Measurements from ENCODE around the gene B3GAT3.
"Not testable (repeated sequence)": the region's sequence is repeated elsewhere in the genome, so short reads cannot be mapped to it uniquely, and the experiment has no call there.

B3GAT3 gene

DNA sequence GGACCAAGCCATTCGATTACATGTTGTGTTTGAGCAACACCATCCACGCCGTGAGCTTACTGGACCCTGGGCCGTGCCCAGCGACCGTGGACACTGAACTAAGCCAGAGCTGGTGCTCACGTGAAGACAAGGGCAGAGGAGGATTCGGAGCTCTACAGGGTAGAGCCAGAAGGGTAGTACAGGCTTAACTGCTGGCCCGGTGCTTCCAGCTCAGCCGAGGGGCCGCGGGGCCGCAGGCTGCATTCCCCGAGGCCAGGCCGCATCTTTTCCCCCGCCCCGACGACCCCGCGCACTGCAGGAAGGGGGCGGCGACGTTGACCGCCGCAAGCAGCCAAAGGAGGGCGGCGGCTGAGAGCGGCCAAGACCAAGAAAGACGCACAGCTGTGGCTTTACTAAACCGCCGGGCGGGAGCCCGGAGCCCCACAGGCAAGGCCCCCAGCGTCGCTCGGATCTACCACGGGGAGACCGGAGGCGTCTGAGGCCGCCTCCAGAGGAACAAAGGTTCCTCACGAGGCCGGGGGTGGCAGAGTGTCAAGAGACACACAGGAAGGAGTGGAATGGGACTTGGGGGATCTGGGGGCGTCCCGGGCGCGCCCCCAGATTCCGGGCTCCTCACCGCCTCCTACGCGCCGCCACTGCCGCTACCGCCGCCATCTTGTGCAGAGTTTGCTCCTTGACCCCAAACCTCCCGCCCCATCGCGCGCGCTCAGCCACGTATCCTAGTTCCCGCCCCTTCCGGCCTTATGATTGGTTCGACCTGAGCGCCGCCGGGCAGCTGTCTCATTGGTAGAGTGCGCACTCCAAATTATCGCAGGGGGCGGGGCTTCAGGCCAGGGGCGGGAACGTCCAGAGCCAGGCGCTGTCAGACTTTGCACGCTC is 24.4 kb upstream of the B3GAT3 start, which contains the start of gene GANAB:
TSS of gene GANAB (minus strand) at position 668 of the 879 bp plus-strand sequence. CDS start at position 654, 14 bp downstream.
- peak; percentile 98 to 99 (median 98) for DNase-seq

- DNase-seq: no peak
Observed at GRCh38 chr11:62645671-62645945, 23.8 kb upstream of the B3GAT3 start.

DNA sequence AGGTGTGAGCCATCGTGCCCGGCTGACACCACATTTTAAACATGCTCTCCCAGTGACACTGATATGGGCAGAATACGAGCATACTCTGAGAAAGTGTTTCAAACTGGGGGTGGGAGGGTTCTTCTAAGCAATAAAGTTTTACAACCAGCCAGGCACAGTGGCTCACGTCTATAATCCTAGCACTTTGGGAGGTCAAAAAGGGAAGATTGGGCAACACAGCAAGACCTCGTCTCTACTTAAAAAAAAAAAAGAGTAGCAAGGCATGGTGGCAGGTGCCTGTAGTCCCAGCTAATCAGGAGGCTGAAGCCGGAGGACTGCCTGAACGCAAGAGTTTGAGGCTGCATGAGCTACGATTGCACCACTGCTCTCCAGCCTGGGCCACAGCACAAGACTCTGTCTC is 22.4 kb upstream of the B3GAT3 start:
- no peak for DNase-seq

GRCh38 chr11:62632492-62632891 is 10.7 kb upstream of the B3GAT3 start:
- DNase-seq: no peak

GRCh38 chr11:62627713-62628112 is 5.9 kb upstream of the B3GAT3 start:
- no peak for DNase-seq

- no peak for DNase-seq
Observed at GRCh38 chr11:62622476-62623089, 797 bp upstream of the B3GAT3 start.

DNA sequence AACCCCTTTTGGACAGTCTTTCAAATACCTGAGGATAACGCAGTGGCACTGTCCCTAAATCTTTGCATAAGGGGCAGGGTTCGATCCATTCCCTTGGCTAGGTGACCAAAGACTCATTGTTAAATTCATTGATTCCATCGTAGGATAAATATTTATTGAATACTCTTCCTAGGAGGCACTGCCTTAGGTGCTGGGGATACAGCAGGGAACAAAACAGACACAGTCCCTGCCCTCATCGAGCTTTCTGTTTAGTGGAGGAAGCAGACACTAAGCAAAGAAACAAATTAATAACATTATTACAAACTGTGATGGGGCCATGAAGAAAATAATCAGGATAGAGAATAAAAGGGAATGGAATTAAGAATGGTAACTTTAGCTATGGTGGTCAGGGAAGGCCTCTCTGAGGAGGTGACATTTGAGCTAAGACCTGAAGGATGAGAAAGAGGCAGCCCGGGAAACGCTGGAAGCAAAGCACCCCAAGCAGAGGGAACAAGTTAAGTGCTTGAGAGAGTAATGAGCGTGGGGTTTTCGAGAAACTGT is 689 bp downstream of the B3GAT3 start:
- no peak for DNase-seq

DNA sequence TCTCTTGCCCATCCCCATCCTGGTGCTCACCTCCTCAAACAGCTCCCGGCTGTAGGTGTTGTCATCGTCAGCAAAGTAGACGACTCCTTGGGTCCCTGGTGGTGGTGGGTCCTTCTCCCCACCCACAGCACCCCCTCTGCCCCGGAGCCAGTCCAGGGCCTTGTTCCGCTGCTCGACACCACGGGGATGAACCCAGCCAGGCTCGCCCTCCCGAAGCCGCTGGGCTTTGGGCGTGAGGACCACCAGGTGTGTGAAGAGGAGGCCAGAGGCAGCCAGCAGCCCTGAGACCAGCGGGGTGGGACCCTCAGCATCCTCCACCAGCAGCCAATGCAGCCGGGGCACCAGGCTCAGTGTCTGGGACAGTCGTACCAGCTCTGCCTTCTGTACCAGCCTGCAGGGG is 4.8 kb downstream of the B3GAT3 start:
- not testable (repeated sequence) for DNase-seq

- DNase-seq: no peak
Observed at GRCh38 chr11:62615521-62615920, 6.3 kb downstream of the B3GAT3 start.

DNA sequence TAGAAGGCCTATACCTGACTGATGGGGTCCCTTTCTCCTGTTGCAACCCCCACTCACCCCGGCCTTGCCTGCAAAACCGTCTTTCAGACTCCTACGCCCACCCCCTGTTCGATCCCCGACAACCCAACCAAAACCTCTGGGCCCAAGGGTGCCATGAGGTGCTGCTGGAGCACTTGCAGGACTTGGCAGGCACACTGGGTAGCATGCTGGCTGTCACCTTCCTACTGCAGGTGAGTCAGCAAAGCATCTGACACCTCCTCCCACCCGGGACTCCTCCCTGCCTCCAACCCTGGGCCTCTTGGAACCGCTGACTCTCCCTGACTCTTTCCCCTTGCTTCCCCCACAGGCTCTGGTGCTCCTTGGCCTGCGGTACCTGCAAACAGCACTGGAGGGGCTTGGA is 7.5 kb downstream of the B3GAT3 start:
- DNase-seq: no peak

GRCh38 chr11:62613291-62613778 is 8.5 kb downstream of the B3GAT3 start:
- no peak for DNase-seq

DNA sequence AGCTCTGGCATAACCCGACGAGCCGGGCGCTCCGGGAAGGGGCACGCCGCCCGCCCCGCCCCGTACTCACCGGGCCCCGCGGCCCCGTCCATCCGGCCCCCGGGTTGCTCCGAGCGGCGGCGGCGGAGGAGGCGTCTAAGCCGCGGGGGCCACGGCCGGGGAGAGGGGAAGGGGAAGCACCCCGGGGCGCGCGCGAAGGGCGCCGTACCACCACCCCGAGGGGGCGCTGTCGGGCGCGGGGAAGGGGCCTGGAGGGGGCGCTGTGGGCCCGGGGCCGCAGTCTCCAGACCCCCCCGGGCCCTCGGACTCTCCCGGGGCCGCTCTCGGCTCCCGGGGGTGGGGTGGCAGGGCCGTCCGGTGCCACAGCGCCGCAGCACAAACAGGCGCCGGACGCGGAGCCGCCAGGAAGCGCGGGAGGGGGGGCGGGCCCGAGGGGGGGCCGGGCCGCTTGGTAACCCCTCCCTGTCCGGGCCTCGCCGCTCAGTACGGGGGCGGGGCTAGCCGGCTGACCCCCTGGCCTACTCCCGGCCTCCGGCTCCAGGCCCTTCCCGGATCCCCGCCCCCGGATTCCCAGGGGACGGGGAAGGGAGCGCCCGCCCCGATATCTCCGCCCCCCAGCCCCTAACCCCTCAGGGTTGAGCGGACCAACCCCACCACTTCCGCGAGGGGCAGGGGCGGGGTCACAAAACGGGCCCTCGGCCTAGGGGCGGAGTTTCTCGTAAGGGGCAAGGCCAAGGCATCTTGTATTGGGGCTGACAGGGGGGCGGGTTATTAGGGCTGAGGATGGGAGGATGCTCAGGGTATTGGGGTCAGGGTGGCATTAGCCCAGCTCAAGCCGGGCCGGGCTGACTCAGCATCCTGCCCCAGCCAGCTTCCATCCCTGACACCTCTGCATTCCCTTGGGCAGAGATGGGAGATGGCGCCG is 9.2 kb downstream of the B3GAT3 start, which contains the start of the genes EML3 and ROM1:
TSS of gene EML3 (minus strand) at position 410 of the 925 bp plus-strand sequence. CDS start at position 92, 318 bp downstream.
TSS of gene ROM1 (plus strand) at position 892 of the 925 bp plus-strand sequence. CDS start at position 917, 25 bp downstream.
- DNase-seq: peak; percentile 74 to 85 (median 82)

DNA sequence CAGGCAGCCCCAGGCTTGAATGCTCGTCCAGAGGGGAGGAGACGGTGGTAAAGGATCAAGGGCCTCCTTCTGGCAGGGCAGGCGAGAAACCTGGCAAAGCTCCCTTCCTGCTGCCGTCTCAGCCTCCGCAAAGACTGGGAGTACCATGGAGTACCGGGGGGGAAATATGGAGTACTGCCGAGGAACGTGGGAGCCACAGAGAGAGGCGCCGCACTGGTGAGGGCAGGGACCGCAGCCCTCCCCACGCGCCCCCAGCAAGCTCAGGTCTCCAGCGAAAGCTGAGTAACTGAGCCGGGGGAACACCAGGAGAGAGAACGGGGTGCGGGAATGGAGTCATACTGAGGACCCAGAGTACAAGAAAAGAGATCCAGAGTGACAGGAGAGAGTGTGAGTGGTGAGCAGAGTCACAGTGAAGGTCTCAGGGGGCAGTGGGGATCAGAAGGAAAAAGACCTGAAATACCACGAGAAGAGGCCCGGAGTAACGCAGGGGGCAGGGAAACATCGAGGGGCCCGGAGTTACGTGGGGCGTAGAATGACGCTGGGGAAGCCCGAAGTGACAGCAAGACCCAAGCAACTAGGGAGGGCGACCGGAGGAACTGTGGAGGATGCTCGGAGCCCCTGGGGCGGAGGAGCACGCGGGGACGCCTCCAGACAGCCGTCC is 10.0 kb downstream of the B3GAT3 start:
- peak; percentile 14 to 75 (median 69) for DNase-seq

DNA sequence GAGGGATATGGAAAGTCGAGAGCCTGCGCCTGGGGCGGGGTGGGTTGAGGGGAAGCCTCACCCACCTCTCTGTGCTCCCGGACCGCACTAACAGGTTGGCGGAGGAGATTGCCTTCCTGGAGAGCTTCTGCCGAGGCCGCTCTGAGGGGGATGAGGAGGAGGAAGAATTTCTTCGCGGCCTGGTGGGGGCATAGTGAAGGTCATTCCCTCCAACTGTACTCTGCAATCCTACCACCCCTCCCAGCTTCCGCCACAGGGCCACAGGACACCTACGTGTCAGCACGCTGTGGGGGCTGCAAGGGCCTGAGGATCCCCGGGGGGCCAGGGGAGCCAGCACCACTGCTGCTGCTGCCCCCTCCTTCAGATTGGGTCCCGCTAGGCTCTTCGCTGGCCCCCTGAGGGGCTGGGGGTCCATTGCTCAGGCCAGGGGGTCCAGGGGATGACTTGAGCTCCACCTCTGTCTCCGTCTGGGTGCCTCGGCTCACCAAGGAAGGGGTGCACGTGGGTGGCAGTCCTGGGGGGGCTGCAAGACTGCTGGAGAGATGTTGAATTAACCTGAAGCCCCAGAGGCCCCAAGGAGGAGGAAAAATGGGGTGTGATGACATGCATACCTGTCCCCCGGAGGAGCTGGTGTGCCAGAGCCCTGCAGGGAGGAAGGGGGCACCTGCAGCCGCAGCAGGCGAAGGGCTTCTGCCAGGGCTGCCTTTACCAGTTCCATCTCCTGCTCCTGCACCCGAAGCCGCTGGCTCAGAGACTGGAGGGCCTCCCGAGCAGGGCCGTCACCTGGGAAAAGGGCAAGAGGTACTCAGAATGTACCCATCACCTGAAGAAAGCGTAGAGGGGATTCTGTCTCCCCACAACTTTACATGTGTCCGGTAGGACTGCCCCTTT is 10.7 kb downstream of the B3GAT3 start:
- no peak for DNase-seq

DNA sequence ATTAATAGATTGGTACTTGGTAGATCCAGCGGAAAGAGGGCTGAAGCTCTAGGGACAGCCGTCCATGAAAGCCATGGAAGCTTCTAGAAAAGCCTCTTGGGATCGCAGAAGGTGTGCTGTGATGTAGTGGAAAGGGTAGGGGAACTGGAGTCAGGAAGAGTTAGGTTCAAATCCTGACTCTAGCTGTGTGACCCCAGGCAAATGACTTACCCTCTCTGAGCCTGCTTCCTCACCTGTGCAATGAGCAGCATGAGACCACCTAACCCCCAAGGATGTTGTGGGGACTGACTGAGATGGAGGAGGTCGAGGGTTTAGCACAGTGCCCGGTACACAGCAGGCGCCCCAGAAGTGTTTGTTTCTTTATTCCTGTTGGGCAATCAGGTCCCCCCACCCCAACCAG is 11.4 kb downstream of the B3GAT3 start:
- no peak for DNase-seq

GRCh38 chr11:62608776-62609175 is 13.0 kb downstream of the B3GAT3 start:
- no peak for DNase-seq

- peak in 1 of 3 experiments; percentile 43 for DNase-seq
Observed at GRCh38 chr11:62607714-62608113, 14.1 kb downstream of the B3GAT3 start.

DNA sequence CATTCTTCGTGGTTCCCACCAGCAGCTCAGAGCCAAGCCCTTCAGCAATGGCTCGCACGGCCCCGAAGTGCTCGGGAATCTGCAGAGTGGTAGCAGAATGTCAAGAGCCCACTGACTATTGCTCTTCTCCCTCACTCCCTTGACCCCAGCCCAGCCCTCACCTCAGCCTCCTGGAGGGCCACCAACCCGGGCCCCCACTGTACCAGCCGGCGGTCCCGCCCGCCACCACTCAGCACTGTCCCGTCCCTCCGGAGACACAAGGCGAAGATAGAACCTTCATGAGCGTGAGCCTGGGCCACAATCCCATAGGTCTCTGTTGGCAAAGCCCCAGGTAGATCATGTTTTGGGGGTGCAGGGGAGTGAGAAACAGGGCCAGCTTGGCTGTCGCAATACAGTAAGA is 15.9 kb downstream of the B3GAT3 start:
- DNase-seq: no peak

GRCh38 chr11:62605467-62605866 is 16.3 kb downstream of the B3GAT3 start:
- no peak for DNase-seq

- no peak for DNase-seq
Observed at GRCh38 chr11:62604460-62605120, 17.2 kb downstream of the B3GAT3 start.
